ENCODE measurements around the gene AKAP13. TPM values are rescaled to one million over a fixed set of nuclear protein-coding genes. Genes with fewer than 3 reads are reported as not detected.
"Not testable (repeated sequence)": the region's sequence is repeated elsewhere in the genome, so short reads cannot be mapped to it uniquely, and the experiment has no call there.

AKAP13 gene
- polyA plus RNA-seq, 4 donors: 39.4 to 71.6 (median 58.5) TPM

GRCh38 chr15:85523530-85523929 lies 143.1 kb downstream of the AKAP13 start:
- Histone ChIP-seq H3K36me3 (ENCODE audit: control insufficient read depth in 3 of 3, insufficient read depth in 2 of 3, low read depth in 1 of 3, low read length in 3 of 3) (peaks cover 0 to 8% (median 3%) of the 10 kb centered on the region in 3 donors), H3K27me3 (ENCODE audit: control insufficient read depth in 3 of 3, insufficient read depth in 3 of 3, low read length in 3 of 3) (no peaks in the 10 kb centered on the region), H3K9me3 (ENCODE audit: control insufficient read depth in 2 of 2, insufficient read depth in 1 of 2, low read depth in 1 of 2, low read length in 1 of 2) (no peaks in the 10 kb centered on the region), H3K4me1 (ENCODE audit: control insufficient read depth in 3 of 3, insufficient read depth in 2 of 3, low read depth in 1 of 3, low read length in 2 of 3) (peaks cover 0 to 3% (median 2%) of the 10 kb centered on the region in 3 donors), H3K4me3 (ENCODE audit: low read depth in 1 of 3, low read length in 3 of 3) (no peak overlapping the region), H3K27ac (ENCODE audit: low read depth in 1 of 3, low read length in 2 of 3) (no peak overlapping the region)
- FAIRE-seq: no peak
- no peak for DNase-seq
- WGBS, 3 donors: 80 to 95% (median 84%) methylated on average over 4 of the region's 4 CpGs

DNA sequence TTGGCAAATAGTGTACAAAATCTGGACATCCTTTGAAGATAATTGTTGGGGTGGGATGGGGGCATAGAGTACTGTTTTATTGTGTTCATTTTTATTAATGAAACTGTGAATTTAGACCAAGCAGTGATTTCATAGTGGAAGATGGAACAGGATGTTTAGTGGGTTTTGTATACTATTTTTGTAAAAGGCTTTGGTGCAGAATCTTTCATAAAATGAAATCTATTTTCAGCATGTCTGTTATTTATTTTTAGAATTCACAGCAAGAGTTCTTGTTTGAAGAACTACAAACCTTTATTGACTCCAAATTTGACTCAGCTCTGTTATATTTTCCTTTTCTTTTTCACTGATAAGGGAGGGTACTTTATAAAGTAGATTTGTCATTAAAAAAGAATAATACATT lies 145.4 kb downstream of the AKAP13 start:
- DNase-seq: no peak
- Histone ChIP-seq H3K4me1 (ENCODE audit: control insufficient read depth in 3 of 3, insufficient read depth in 2 of 3, low read depth in 1 of 3, low read length in 2 of 3) (peaks cover 0 to 3% (median 0%) of the 10 kb centered on the region in 3 donors), H3K27me3 (ENCODE audit: control insufficient read depth in 3 of 3, insufficient read depth in 3 of 3, low read length in 3 of 3) (no peaks in the 10 kb centered on the region), H3K27ac (ENCODE audit: low read depth in 1 of 3, low read length in 2 of 3) (no peak overlapping the region), H3K9me3 (ENCODE audit: control insufficient read depth in 2 of 2, insufficient read depth in 1 of 2, low read depth in 1 of 2, low read length in 1 of 2) (no peaks in the 10 kb centered on the region), H3K36me3 (ENCODE audit: control insufficient read depth in 3 of 3, insufficient read depth in 2 of 3, low read depth in 1 of 3, low read length in 3 of 3) (peaks cover 0 to 8% (median 3%) of the 10 kb centered on the region in 3 donors), H3K4me3 (ENCODE audit: low read depth in 1 of 3, low read length in 3 of 3) (no peak overlapping the region)
- peak; percentile 36 for FAIRE-seq

- FAIRE-seq (no peak), DNase-seq (peak in 1 of 2 donors; percentile 56)
- H3K36me3 ChIP-seq (ENCODE audit: control insufficient read depth in 3 of 3, insufficient read depth in 2 of 3, low read depth in 1 of 3, low read length in 3 of 3): peaks cover 0 to 10% (median 3%) of the 10 kb centered on the region in 3 donors
- WGBS, 3 donors: 50 to 80% (median 51%) methylated on average over 3 of the region's 3 CpGs
- no peaks in the 10 kb centered on the region for H3K27me3 ChIP-seq (ENCODE audit: control insufficient read depth in 3 of 3, insufficient read depth in 3 of 3, low read length in 3 of 3)
- H3K9me3 ChIP-seq (ENCODE audit: control insufficient read depth in 2 of 2, insufficient read depth in 1 of 2, low read depth in 1 of 2, low read length in 1 of 2): no peaks in the 10 kb centered on the region
- peak overlapping the region in 2 of 3 donors; percentile 24 to 25 for H3K27ac ChIP-seq (ENCODE audit: low read depth in 1 of 3, low read length in 2 of 3)
- no peak overlapping the region for H3K4me3 ChIP-seq (ENCODE audit: low read depth in 1 of 3, low read length in 3 of 3)
- H3K4me1 ChIP-seq (ENCODE audit: control insufficient read depth in 3 of 3, insufficient read depth in 2 of 3, low read depth in 1 of 3, low read length in 2 of 3): peaks cover 0 to 3% (median 0%) of the 10 kb centered on the region in 3 donors
Measured at GRCh38 chr15:85527895-85528294, 147.5 kb downstream of the AKAP13 start.

GRCh38 chr15:85530079-85530478 lies 149.7 kb downstream of the AKAP13 start:
- H3K9me3 ChIP-seq (ENCODE audit: control insufficient read depth in 2 of 2, insufficient read depth in 1 of 2, low read depth in 1 of 2, low read length in 1 of 2): no peaks in the 10 kb centered on the region
- peaks cover 0 to 15% (median 5%) of the 10 kb centered on the region in 3 donors for H3K36me3 ChIP-seq (ENCODE audit: control insufficient read depth in 3 of 3, insufficient read depth in 2 of 3, low read depth in 1 of 3, low read length in 3 of 3)
- no peak overlapping the region for H3K27ac ChIP-seq (ENCODE audit: low read depth in 1 of 3, low read length in 2 of 3)
- no peaks in the 10 kb centered on the region for H3K27me3 ChIP-seq (ENCODE audit: control insufficient read depth in 3 of 3, insufficient read depth in 3 of 3, low read length in 3 of 3)
- 76 to 84% (median 82%) methylated on average over 7 of the region's 7 CpGs for WGBS, 3 donors
- DNase-seq: no peak
- H3K4me3 ChIP-seq (ENCODE audit: low read depth in 1 of 3, low read length in 3 of 3): no peak overlapping the region
- FAIRE-seq: no peak
- peaks cover 1 to 3% (median 2%) of the 10 kb centered on the region in 3 donors for H3K4me1 ChIP-seq (ENCODE audit: control insufficient read depth in 3 of 3, insufficient read depth in 2 of 3, low read depth in 1 of 3, low read length in 2 of 3)

DNA sequence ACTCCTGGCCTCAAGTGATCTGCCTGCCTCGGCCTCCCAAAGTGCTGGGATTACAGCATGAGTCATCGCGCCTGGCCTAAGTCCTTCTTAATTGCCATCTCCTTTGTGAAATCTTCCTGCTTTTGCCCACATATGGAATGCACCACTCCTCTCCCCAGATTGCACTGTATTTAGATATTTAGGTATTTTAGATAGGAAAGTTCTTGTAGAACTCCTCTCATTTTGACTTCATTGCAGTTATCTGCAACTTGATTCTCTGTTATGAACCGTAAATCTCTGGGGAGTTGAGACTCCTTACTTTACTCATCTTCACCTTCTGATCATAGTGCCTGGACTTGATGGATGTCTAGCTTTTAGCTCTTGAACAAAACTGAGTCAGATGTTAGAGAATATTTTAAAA lies 150.7 kb downstream of the AKAP13 start:
- DNase-seq: no peak
- Histone ChIP-seq H3K4me1 (ENCODE audit: control insufficient read depth in 3 of 3, insufficient read depth in 2 of 3, low read depth in 1 of 3, low read length in 2 of 3) (peaks cover 2 to 3% (median 2%) of the 10 kb centered on the region in 3 donors), H3K27me3 (ENCODE audit: control insufficient read depth in 3 of 3, insufficient read depth in 3 of 3, low read length in 3 of 3) (no peaks in the 10 kb centered on the region), H3K27ac (ENCODE audit: low read depth in 1 of 3, low read length in 2 of 3) (no peak overlapping the region), H3K36me3 (ENCODE audit: control insufficient read depth in 3 of 3, insufficient read depth in 2 of 3, low read depth in 1 of 3, low read length in 3 of 3) (peaks cover 0 to 15% (median 6%) of the 10 kb centered on the region in 3 donors), H3K9me3 (ENCODE audit: control insufficient read depth in 2 of 2, insufficient read depth in 1 of 2, low read depth in 1 of 2, low read length in 1 of 2) (no peaks in the 10 kb centered on the region), H3K4me3 (ENCODE audit: low read depth in 1 of 3, low read length in 3 of 3) (no peak overlapping the region)
- WGBS, 3 donors: 81 to 91% (median 88%) methylated on average over 4 of the region's 4 CpGs
- no peak for FAIRE-seq

DNA sequence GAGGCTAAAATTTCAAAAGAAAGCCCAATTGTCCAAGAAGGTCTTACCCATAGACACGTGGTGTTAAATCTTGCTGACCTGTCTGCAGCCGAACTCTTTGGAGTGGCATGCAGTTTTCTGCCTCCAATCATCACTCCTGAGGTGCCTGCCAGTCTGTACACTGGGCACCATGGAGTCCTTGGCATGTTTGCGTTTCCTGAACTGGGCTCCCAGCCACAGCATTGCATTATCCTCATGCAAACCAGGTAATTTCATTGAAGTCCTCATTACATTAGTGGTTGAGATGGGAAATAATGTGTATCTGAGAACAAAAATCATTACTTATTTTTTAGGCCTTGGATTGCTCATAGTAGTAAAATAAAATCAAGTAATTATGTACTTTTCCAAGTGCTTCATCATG lies 152.3 kb downstream of the AKAP13 start:
- Histone ChIP-seq H3K4me3 (ENCODE audit: low read depth in 1 of 3, low read length in 3 of 3) (no peak overlapping the region), H3K27ac (ENCODE audit: low read depth in 1 of 3, low read length in 2 of 3) (no peak overlapping the region), H3K4me1 (ENCODE audit: control insufficient read depth in 3 of 3, insufficient read depth in 2 of 3, low read depth in 1 of 3, low read length in 2 of 3) (peaks cover 2 to 3% (median 2%) of the 10 kb centered on the region in 3 donors), H3K9me3 (ENCODE audit: control insufficient read depth in 2 of 2, insufficient read depth in 1 of 2, low read depth in 1 of 2, low read length in 1 of 2) (no peaks in the 10 kb centered on the region), H3K36me3 (ENCODE audit: control insufficient read depth in 3 of 3, insufficient read depth in 2 of 3, low read depth in 1 of 3, low read length in 3 of 3) (peaks cover 0 to 10% (median 4%) of the 10 kb centered on the region in 3 donors), H3K27me3 (ENCODE audit: control insufficient read depth in 3 of 3, insufficient read depth in 3 of 3, low read length in 3 of 3) (no peaks in the 10 kb centered on the region)
- DNase-seq (no peak), FAIRE-seq (no peak)
- WGBS, 3 donors: 78 to 95% (median 93%) methylated on average over 3 of the region's 3 CpGs

DNA sequence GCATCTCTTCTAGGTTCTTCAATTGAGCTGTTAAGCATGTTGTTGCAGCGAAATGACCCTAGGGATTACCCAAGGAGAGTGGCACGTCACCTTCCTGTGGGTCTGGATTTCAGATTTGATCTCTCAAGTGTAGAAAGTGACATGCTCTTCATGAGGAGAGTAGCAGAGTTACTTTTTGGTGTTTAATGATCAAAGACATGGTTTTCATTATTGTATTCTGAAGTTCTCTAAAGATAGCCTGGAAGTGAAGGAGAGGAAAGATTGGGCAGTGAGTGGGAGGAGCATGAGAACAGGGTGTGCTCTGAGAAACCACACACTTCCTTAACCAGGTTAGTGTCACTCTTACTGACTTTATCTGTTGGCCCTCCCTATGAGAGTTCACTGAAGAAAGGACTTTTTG lies 153.6 kb downstream of the AKAP13 start:
- DNase-seq (peak in 1 of 2 donors; percentile 68), FAIRE-seq (no peak)
- Histone ChIP-seq H3K4me3 (ENCODE audit: low read depth in 1 of 3, low read length in 3 of 3) (no peak overlapping the region), H3K36me3 (ENCODE audit: control insufficient read depth in 3 of 3, insufficient read depth in 2 of 3, low read depth in 1 of 3, low read length in 3 of 3) (peaks cover 0 to 10% (median 5%) of the 10 kb centered on the region in 3 donors), H3K4me1 (ENCODE audit: control insufficient read depth in 3 of 3, insufficient read depth in 2 of 3, low read depth in 1 of 3, low read length in 2 of 3) (peaks cover 0 to 2% (median 2%) of the 10 kb centered on the region in 3 donors), H3K9me3 (ENCODE audit: control insufficient read depth in 2 of 2, insufficient read depth in 1 of 2, low read depth in 1 of 2, low read length in 1 of 2) (no peaks in the 10 kb centered on the region), H3K27ac (ENCODE audit: low read depth in 1 of 3, low read length in 2 of 3) (peak overlapping the region in 1 of 3 donors; percentile 55), H3K27me3 (ENCODE audit: control insufficient read depth in 3 of 3, insufficient read depth in 3 of 3, low read length in 3 of 3) (no peaks in the 10 kb centered on the region)
- 87 to 91% (median 88%) methylated on average over 2 of the region's 2 CpGs for WGBS, 3 donors

DNA sequence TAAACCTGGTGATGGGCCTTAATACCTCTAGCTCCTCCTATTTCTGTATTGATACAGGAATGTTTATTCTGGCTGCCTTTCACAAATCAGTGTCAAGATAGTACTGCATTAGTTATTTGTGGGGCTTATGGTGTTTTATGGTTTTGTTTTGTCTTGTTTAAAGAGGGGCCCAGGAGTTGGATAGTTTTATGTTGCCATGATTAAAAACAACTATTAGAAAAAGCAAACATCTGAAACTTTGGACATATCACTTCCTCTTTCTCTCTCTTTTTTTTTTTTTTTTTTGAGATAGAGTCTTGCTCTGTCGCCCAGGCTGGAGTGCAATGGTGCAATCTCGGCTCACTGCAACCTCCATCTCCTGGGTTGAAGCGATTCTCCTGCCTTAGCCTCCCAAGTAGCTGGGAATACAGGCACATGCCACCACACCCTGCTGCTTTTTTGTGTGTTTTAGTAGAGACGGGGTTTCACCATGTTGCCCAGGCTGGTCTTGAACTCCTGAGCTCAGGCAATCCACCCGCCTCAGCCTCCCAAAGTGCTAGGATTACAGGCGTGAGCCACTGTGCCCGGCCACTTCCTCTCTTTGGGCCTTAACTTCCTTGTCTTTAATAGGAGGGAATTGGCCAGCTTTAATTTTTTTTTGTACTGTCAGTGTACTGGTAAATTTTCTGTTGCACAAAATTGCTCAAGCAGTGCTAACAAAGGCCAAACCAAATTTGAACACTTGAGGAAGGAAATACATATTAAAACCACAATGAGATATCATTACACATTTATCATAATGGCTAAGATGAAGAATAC lies 155.3 kb downstream of the AKAP13 start:
- H3K27me3 ChIP-seq (ENCODE audit: control insufficient read depth in 3 of 3, insufficient read depth in 3 of 3, low read length in 3 of 3); H3K4me1 ChIP-seq (ENCODE audit: control insufficient read depth in 3 of 3, insufficient read depth in 2 of 3, low read depth in 1 of 3, low read length in 2 of 3); H3K9me3 ChIP-seq (ENCODE audit: control insufficient read depth in 2 of 2, insufficient read depth in 1 of 2, low read depth in 1 of 2, low read length in 1 of 2); H3K27ac ChIP-seq (ENCODE audit: low read depth in 1 of 3, low read length in 2 of 3); FAIRE-seq; DNase-seq; H3K4me3 ChIP-seq (ENCODE audit: low read depth in 1 of 3, low read length in 3 of 3): not testable (repeated sequence)
- 79 to 87% (median 85%) methylated on average over 7 of the region's 7 CpGs for WGBS, 3 donors
- H3K36me3 ChIP-seq (ENCODE audit: control insufficient read depth in 3 of 3, insufficient read depth in 2 of 3, low read depth in 1 of 3, low read length in 3 of 3): peaks cover 0 to 10% (median 5%) of the 10 kb centered on the region in 3 donors
